Testis (tissue), 3 donors: ENCODE results near the gene THADA. TPM values are rescaled to one million over a fixed set of nuclear protein-coding genes. Genes with fewer than 3 reads are reported as not detected.
"Not testable (repeated sequence)": the region's sequence is repeated elsewhere in the genome, so short reads cannot be mapped to it uniquely, and the experiment has no call there.

Experiments used
- DNase-seq: peaks from one replicate; pipeline ENCODE4 v3.0.0-alpha.2; 2019
- H3K27ac ChIP-seq, 2 donors: fragments of 200-600 bp; sonication (generic); one replicate each; pipeline ENCODE4 v1.5.1; 2019
- H3K27me3 ChIP-seq: fragments of 200-600 bp; sonication (generic); one replicate; pipeline ENCODE4 v1.5.1; 2019
- H3K36me3 ChIP-seq: fragments of 200-600 bp; sonication (generic); one replicate; pipeline ENCODE4 v1.5.1; 2017; ENCODE audit warnings: low read depth; ENCODE audit errors: missing control alignments
- H3K4me1 ChIP-seq: fragments of 200-600 bp; sonication (generic); one replicate; pipeline ENCODE4 v1.5.1; 2019
- H3K4me3 ChIP-seq, 2 donors: fragments of 200-600 bp; sonication (generic); one replicate each; pipeline ENCODE4 v1.5.1; 2017 to 2019
- H3K9me3 ChIP-seq: fragments of 200-600 bp; sonication (generic); one replicate; pipeline ENCODE4 v1.5.1; 2017
- CTCF ChIP-seq, 3 experiments: fragments of 450-650 bp in 2 of 3; fragments of 200-600 bp in 1 of 3; sonication (generic) in 1 of 3; IDR thresholded peaks; one replicate each; pipeline ENCODE4 v1.5.1; 2016 to 2019; ENCODE audit warnings: antibody characterized with exemption in 3 of 3, mild to moderate bottlenecking in 2 of 3, moderate library complexity in 1 of 3
- POLR2A ChIP-seq: fragments of 450-650 bp; IDR thresholded peaks from one replicate; pipeline ENCODE4 v1.6.1; 2017; ENCODE audit warnings: antibody characterized with exemption, mild to moderate bottlenecking, moderate library complexity
- WGBS, 2 donors: methylation state at CpG; one replicate each; pipeline ENCODE4 v1.1.5; 2018; 5-methylcytosine and 5-hydroxymethylcytosine counted together
- intact Hi-C: fragments of 100-400 bp; cut with DNase I; formaldehyde crosslinking; loops from one replicate; pipeline ENCODE4 v1.15.1; 2023; ENCODE audit warnings: low total_unique reads
- polyA plus RNA-seq: library from polyadenylated mRNA; stranded (reverse); fragments of 350-450 nt; fragmentation: Illumina TruSeq; extraction: RNeasy Lipid Tissue Mini Kit (QIAGEN cat#74804); gene quantifications from one replicate; pipeline ENCODE4 v1.2.3, GENCODE V29; 2014; ENCODE audit warnings: low read depth, low replicate concordance; ENCODE audit not compliant: insufficient read depth
- total RNA-seq, 2 donors: library from RNA; depleted of rRNA; stranded (reverse); fragments of >200 nt; gene quantifications; one replicate each; pipeline ENCODE4 v1.2.3, GENCODE V29; 2016

Gene THADA
- total and polyA plus RNA-seq, 3 donors from 2014 or later: 29.5 to 43.9 (median 39.5) TPM

DNA sequence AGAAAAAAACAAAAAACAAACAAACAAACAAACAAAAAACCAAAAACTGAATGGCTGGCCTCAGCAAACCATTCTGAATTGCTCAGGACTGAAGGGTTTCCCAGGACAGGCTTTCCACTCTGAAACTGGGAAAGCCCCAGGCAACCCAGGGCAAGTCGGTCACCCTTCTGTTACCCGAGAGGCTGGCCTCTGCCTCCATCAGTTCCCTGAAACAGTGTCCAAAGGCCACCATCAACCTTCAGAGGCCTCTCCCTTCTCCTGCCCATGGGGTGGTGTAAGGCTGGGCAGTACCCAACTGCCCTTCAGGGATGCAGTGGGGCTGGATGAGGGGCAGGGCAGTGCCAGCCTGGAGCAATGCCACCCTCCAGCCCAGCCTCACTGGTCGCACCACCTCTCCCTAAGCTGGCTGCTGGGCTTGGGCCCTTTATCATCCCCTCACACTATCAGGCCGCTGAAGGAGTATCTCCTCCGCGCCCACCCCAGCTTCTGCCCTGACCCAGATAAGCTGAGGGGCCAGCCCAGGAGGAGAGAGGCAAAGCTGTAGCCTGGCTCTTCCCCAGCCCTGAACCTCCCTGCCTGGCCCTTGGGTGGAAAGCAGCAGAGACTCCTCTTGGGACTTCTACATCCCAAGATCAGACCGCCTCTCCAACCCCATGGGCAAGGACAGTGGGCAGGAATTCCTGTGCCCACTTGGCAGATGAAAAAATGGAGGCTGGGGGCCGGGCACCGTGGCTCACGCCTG, 405.4 kb downstream of the THADA start:
- Histone ChIP-seq H3K27me3 (no peaks in the 10 kb centered on the region), H3K9me3 (no peaks in the 10 kb centered on the region), H3K27ac (no peak overlapping the region), H3K4me3 (no peak overlapping the region), H3K36me3 (no peaks in the 10 kb centered on the region), H3K4me1 (no peaks in the 10 kb centered on the region)
- intact Hi-C loops: no loop called here
- DNase-seq: no peak
- 81 to 82% methylated on average over 4 to 10 of the region's 10 CpGs for WGBS, 2 donors
- TF ChIP-seq CTCF (IDR thresholded peaks at IDR 0.05): no peak
- TF ChIP-seq POLR2A: no peak

GRCh38 chr2:43189861-43190260, 406.0 kb downstream of the THADA start:
- WGBS, 2 donors: 81 to 82% methylated on average over 7 of the region's 7 CpGs
- H3K27ac ChIP-seq, intact Hi-C loops, H3K27me3 ChIP-seq, H3K36me3 ChIP-seq, DNase-seq, H3K4me3 ChIP-seq, H3K4me1 ChIP-seq, H3K9me3 ChIP-seq: not testable (repeated sequence)

- 88 to 93% methylated on average over 16 of the region's 16 CpGs for WGBS, 2 donors
- intact Hi-C loops: no loop called here
- H3K9me3 ChIP-seq: no peaks in the 10 kb centered on the region
Measured at GRCh38 chr2:43188561-43189386, 407.1 kb downstream of the THADA start.

DNA sequence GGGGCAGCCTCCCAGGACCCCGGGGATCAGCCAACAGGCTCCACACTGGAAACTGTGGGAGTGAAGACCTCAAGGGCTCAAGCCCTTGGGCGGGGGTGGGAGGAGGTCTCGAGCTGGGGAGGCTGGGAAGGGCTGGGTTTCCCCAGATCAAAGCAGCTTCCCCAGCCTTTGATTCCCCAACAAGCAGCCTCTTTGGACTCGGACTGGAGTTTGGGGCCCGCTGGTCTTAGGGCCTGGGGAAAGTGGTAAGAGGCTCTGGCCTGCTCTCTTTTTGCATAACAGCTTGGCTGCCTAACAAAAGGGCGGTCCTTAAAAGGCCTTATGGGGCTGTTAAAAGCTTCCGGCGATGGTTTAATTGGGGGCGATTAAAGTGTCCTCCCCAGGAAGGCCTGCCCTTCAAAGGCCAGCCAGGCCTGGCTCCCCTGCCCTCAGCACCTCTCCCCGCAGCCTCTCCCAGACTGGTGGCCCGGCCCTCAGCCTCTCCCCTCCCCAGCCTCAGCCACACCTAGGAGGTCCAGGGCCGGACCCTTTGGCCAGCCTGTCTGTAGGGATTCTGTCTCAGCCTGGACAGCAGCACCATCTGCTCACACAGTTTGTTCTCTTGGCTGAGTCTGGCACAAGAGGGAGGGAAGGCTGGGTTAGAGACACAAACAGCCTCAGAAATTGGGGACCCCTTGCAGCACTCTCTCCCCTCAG, 409.0 kb downstream of the THADA start:
- intact Hi-C loops: no loop called here
- H3K4me3 ChIP-seq: no peak overlapping the region
- no peaks in the 10 kb centered on the region for H3K4me1 ChIP-seq
- no peaks in the 10 kb centered on the region for H3K36me3 ChIP-seq
- DNase-seq: peak; percentile 53
- no peaks in the 10 kb centered on the region for H3K9me3 ChIP-seq
- H3K27ac ChIP-seq: peak overlapping the region in 1 of 2 donors; percentile 70
- TF ChIP-seq POLR2A (no peak), CTCF (IDR thresholded peaks at IDR 0.05) (no peak)
- 56 to 57% methylated on average over 7 to 12 of the region's 12 CpGs for WGBS, 2 donors
- no peaks in the 10 kb centered on the region for H3K27me3 ChIP-seq

More at GRCh38 chr2:43188561-43189386, 407.1 kb downstream of the THADA start:
- no peak for DNase-seq
- Histone ChIP-seq H3K4me1 (no peaks in the 10 kb centered on the region), H3K4me3 (no peak overlapping the region), H3K36me3 (no peaks in the 10 kb centered on the region), H3K27ac (no peak overlapping the region), H3K27me3 (no peaks in the 10 kb centered on the region)
- no peak for TF ChIP-seq POLR2A
- no peak for TF ChIP-seq CTCF (IDR thresholded peaks at IDR 0.05)

DNA sequence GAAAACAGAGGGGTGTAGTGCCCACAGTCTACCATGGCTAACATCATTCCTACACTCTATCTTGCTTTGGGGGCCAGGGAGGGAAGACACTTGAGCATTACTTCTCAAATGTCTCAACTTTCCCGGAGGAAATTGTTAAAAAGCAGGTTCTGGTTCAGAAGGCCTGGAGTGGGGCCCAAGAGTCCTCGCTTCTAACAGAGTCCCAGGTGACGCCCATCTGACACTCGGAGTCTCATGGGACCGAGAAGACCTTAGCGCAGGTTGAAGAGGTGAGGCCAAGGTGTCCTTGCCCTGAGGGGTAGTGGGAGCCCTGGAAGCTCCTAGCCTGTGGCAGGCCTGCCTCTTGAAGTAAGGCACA, 409.5 kb downstream of the THADA start:
- Histone ChIP-seq H3K27me3 (no peaks in the 10 kb centered on the region), H3K36me3 (no peaks in the 10 kb centered on the region), H3K4me3 (no peak overlapping the region), H3K4me1 (no peaks in the 10 kb centered on the region), H3K9me3 (no peaks in the 10 kb centered on the region), H3K27ac (peak overlapping the region in 1 of 2 donors; percentile 70)
- intact Hi-C loops: no loop called here
- no peak for DNase-seq
- 94 to 96% methylated on average over 4 to 6 of the region's 6 CpGs for WGBS, 2 donors
- no peak for TF ChIP-seq POLR2A
- TF ChIP-seq CTCF (IDR thresholded peaks at IDR 0.05): no peak
